NB4 (cell line): ENCODE results near the gene FAM107B.

Experiments
- CTCF ChIP-seq: IDR thresholded peaks from one replicate; pipeline ENCODE4 v1.5.1; 2012; ENCODE audit warnings: low read depth, low read length
- POLR2A ChIP-seq: IDR thresholded peaks from 2 replicates; pipeline ENCODE4 v1.6.1; 2011; ENCODE audit warnings: mild to moderate bottlenecking; ENCODE audit not compliant: insufficient read length; ENCODE audit errors: extremely low read depth
- TF ChIP-seq, protein P1 (sequence below): IDR thresholded peaks from 2 replicates; pipeline ENCODE4 v1.6.1; 2011; ENCODE audit warnings: low read depth, low read length

GRCh38 chr10:14661818-14662217, 112.9 kb downstream of the FAM107B start:
- no peak for TF ChIP-seq CTCF
- TF ChIP-seq POLR2A = no peak
- TF ChIP-seq, protein P1, sequence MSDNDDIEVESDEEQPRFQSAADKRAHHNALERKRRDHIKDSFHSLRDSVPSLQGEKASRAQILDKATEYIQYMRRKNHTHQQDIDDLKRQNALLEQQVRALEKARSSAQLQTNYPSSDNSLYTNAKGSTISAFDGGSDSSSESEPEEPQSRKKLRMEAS = no peak
